ENCODE data around the gene FOXP1.

The FOXP1 gene

DNA sequence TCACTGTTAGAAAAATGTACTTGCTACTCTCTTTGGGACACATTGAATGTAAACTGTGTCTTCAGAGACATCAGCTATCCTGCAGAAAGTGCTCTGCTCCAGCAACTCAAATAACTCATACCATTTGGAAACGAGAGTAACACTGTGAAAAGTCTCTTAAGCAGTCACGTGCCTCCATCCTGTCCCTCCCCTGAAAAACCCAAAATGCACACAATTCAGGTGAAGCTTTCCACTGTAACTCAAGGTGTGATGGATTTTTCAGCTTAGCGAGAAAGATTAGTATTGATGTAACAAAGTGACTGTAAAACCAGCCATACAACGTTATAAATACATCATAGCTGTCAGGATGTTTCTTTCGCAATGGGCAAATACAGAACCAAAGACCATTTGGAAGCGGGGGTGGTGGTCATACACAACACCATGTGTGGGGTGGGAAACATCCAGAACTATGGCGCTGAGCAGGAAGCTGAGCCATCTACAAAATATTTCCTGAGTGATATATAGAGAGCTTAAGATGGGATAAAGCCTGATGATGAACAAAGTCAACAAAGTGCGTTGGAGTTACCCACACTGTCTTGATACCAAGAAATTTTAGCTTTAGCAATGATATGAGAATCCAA, 332.3 kb downstream of the FOXP1 start:
- peak; percentile 96 for DNase-seq

- peak; percentile 40 for DNase-seq
Measured at GRCh38 chr3:71250026-71250425, 333.5 kb downstream of the FOXP1 start.

DNA sequence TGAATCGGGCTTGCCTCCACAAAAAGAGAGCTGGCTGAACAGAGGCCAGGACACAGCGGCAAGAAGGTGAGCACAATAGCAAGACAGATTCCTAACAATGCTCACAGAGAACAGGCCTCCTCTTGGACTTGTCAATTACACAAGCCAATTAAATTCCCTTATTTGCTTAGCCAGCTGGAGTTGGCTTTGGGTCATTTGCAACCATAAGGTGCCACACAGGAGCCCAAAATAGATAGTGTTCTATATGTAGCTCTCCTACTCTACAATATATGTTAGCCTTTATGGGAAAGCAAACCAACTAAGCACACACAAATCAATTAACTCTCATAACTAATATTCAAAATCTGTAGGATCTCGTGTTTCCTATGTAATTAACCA, 335.6 kb downstream of the FOXP1 start:
- DNase-seq: no peak

DNA sequence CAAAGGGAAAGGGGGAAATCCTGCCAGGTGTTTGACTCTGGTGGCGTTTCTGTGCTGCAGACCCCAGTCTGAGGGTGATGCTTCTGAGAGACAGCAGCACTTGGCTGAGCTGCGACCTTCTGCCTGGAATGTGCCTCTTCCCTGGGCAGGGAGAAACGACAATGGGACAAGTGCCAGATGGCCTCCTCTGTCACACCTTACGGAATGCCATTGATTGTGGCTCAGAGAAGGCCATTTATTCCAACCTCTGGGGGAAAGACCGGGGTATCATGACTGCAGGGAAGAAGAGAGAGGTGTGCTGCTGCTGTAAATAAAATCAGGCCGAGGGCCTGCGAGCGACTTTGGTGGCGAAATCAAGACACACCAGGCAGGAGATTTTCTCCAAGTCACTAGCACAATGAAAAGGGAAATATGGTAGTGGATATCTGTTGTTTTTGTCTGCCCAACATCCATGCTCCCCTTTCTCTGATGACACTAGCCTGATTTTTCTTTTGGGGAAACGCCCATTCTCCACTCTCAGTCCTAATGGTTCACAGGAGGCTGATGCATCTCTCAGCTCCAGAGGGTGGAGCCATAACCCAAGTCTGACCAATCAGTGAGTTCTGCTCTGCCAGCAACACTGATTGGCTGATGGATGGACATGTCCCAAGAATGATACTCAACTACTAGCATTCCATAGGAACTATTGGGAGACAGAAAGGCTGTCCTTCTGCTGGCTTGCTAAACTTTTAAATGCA, 336.1 kb downstream of the FOXP1 start:
- DNase-seq: peak; percentile 80

DNA sequence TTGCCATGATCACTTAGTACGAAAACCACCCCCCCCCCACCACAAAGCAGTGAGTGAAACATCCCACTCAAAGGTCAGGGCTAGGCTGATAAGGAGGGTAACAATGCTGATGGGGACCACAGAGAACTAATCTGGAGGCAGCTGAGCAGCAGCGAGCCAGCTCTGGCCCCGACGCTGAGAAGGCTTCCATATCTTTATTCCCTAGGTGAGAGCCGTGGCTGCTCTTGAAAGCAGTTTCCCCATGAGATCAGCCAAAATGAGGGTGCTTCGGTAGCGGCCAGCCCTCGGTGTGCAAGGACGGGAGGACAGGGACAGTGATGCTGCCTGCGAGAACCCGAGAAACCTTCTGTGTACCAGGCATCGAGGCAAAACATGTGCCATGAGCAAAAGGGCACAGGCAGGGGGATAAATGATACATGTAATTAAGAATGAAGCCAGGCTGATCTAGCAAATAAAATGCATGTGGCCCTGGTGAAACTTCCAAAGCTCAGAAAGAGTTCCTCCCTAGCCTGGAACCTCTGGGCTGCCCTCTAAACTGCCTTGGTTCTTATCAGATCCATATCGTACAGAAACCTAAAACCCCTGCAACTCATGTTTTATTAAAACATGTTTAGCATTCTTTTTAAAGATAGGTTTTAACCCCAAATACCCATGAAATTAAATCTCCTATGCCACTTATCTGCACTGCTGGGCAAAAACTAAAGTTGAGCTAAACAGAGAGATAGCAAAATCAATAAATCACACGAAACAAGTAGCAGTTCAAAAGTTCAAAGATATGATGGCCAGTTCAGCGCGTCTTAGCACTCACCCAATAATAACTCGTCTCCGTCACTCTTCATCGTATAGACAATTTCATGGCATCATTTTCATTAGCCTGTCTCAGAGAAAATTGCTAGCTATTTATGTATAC, 337.3 kb downstream of the FOXP1 start:
- DNase-seq: no peak

DNA sequence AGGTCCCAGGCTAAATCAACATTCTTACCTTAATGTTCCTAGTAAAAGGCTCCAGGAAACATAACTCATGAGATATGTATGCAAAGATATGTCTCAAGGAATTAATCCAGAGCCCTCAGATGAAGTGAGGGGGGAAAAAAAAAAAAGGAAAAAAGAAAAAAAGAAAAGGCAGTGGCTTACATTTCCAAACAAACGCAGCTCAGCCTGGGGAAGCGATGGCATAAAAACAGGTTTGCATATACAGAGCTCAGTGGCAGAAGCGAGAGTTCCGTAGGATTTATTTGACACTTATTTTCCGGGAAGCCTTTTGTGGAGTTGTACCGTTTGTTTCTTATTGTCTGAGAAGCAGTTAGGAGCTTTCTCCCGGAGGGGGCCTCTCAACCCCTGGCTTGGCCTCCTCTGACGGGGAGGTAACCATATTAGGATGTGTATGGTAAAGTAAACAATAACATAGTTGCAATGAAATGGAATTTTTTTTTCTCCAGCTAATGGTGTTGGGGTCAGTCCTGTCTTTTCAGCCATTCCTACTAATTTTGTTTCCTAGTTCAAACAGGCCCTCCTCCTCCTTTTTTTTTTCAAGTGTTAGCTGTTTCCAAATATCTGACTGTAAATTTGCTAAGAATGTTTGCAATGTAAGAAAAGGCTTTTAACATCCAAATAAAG, 338.6 kb downstream of the FOXP1 start:
- peak; percentile 50 for DNase-seq

DNA sequence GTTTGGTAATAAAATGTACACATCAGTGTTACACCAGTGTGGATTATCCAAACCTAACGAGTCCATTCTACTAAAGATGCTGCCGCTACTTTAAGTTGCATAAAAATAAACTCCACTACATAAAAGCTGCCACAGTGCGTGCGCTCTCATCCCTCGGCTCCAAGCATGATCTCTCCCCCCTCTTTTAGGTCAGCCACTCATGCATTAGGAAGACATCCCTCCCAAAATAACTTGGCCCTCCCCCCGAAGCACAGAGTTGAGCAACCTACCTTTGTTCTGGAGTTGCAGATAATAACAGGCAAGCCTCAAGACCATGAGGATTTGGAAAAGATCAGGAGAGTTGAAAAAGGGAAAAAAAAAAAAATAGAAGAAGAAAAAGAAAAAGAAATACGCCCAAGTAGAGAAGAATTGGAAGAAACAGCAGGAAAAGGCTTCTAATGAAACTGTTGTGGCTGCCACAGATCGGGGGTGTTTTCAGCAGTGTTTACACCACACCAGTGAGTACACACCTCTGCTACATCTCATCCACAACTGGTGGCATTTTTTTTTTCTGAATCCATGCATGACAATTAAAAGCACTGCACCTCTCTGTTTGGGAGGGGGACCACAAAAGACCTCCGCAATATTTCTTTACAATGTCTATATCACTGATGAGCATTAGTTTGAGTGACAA, 339.2 kb downstream of the FOXP1 start:
- peak; percentile 57 for DNase-seq

- DNase-seq: peak; percentile 28
Measured at GRCh38 chr3:71243229-71243628, 340.3 kb downstream of the FOXP1 start.

DNA sequence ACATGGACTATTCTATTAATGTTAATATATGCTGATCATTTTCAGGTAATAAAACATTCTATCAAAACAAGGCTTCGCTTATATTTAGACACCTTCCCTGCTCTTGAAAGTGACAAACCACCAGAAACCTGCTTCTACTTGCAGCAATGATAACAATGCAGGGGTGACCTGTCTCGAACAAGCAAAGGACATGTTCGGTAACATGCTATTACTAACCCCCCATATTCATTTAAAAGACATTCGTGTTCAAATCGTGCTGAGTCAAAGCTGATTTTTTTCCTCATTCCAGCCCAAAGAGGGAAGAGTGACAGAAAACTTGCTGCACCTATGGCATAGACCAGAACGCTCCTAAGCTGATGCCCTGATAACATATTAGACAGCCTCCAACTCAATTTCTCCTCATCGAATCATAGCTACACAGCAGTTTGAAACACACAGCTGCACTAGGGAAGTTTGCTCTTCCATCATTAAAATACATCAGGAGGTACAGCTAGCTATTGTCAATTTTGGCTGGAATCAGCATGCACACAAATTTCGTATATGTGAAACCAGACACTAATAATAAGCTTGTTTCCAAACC, 341.5 kb downstream of the FOXP1 start:
- no peak for DNase-seq

DNA sequence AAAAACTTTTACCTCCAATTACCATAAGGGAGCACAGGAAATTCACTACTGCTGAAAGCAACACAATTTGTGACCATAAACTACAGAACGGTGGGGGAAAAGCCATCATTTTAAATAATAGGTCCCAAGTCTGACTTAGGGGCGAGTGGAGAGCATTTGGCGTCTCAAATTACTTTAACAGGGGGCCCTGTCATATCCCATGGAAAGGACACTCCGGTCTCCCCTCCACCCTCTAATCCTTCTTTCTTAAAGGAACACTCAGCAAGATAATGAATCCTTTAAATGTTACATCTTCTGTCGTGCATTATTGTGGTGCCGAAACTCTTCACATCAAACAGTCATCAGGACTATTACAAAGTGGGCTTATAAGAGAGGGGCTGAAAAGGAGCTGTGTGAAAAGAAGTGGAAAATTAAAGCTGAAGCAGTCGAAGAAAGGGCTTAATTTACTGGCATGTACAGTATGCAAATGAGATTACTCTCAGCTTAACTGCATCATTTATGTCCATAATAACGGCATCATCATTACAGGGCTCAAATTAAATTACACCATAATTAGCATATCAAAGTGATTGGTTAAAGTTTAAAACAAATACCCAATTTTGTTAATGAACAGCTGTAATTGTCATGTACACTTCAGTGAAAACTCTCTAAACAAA, 342.2 kb downstream of the FOXP1 start:
- DNase-seq: no peak

DNA sequence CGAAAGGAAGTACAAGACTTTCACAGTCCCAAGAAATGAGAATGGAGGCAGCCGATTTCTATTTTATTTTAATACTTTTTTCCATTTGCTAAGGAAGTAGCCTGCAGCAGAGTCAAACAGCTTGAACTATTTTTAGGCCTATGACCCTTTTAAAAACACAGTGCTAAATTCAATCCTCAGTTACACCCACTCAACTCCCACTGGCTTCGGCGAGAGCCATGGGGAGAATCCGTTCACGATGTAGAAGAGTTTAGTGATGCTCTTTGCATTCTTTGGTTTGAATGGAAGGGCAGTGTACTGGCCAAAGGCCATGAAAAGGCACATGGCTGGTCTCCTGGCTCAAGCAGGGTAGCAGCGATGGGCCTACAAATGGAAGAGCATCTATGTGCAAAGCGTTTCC, 343.5 kb downstream of the FOXP1 start:
- DNase-seq: no peak

DNA sequence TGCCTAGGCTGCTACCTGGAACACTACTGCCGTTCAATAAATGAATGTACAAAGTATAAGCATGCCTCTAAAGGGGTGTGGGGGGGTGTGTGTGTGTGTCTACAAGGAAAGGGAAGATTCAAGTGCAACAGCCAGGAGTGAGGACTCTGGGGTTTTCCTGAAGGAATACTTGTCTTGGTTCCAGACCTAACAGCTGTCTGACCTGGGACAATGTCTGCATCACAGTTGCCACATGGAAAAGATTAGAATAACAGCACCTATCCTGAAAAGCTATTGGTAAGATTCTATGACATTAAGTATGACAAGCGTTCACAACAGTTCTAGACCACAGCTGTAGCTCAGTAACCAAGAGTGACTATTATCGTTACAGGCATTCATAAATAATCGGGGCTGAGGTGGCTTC, 345.2 kb downstream of the FOXP1 start:
- DNase-seq: no peak

DNA sequence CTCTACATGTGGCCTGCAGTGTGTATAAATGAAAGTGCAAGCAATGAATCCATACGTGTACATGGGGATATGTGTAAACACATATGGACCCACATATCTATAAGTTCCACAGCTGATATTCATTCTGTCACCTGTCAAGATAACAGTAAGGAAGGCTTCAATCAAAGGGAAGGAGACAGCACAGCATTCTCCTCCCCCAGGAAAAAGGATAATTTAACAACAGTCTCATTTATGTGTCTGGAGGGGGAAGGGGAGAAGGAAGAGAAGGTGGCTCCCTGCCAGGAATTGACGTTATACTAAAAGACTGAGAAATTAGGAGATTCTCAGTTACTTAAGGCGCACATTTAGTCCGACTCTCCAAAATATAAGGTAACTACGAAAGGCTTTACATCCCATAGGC, 345.9 kb downstream of the FOXP1 start:
- no peak for DNase-seq

- DNase-seq: no peak
Measured at GRCh38 chr3:71235846-71236245, 347.7 kb downstream of the FOXP1 start.

GRCh38 chr3:71232895-71233294, 350.6 kb downstream of the FOXP1 start:
- DNase-seq: no peak

DNA sequence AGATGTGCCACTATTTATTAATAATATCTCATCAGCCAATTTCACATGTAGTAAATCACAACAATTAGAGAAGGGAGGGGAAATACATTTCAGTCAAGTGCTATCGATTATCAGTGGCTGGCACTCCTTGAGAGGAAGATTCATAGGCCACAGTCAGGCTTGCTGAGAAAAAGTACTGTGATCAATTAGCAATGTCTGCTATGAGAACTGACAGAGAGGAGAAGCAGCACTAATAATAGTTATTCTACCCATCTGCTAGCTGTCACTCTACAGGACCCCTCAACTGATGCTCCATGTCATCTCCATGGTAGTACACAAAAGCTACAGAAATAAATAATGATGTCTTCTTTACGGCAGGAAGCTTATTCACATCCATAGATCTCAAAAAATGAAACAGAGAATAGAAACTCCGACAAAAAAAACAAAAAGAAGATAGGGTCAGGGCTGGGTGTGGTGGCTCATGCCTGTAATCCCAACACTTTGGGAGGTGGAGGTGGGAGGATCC, 351.3 kb downstream of the FOXP1 start:
- no peak for DNase-seq

DNA sequence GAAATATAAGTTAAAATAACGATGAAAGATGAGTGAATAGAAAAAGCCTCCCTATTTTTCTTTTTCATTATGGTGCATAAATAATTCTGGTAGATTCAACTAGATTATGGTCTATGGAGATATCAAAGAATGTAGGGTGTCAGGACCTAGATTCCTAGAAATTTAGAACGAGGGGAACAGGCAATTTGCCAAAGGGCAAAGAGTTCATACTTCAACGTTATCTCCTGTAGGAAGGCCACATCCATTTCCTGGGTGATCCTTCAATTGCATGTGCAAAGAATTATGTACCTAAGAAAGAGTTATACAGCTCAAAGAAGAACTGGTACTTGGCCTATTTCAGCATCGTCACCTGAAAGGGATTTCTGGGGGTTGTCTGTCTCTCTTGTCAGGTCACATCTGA, 351.8 kb downstream of the FOXP1 start:
- no peak for DNase-seq

DNA sequence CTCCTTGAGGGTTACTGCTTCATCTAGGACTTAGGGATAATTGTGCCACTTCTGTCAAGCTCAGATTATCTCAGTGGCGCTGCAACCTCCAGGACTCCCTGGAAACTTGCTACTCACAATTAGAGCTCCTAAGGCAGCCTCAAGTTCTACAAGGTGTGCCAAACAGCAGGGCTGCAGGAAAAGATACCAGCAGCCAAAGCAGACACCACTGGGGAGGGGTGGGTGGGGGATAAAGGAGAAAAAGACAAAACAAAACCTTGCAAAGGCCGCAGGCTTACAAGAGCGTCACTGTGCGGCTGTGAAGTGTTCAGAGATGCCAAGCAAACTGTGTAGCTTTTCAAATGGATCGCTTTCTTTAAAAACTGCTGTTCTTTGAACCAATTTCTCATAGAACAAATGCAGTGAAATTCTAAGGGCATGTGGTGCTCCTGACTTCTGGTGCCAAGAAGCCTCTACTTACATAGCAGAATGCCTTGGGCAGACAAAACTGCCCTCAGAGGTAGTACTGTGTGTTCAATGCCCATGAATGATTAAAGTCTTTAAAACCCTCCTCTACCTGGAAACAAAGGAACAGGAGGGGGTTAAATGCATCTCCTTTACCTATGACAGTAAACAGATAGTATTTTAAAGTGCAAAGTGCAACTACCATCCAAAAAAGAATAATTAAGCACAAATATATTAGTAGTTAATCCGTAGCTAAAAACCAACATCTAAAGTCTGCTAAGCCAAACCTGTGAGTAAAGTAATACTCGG, 353.4 kb downstream of the FOXP1 start:
- no peak for DNase-seq

DNA sequence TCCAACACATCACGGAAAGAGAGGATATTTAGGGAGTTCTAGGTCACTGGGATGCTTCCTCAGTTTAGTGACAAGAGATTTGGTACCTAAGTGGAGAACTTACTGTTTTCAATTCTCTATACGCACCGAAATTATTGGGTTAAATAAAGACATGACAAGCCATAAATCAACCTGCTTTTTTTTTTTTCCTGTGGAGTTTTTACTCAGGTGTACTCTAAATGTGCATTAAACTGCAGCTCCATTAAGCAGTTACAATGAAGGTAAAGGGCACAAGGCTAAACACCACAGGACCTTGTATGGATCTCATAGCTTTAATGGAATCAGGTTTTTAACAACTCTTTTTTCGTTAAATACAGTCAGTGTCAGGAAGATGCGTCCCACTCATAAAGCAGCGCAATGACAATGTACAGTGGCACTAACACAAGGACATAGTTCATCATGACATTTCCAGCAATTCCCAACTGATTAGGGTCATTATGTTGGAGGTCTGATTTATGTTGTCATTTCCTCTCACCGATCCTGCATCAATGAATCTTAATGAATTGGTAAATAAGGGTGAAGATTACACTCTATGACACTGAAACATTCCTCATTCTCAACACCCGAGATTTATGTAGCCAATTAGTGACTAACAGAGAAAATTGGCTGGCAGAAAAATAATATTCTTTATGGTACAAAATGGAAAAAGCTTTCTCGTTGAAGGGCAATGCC, 355.2 kb downstream of the FOXP1 start:
- no peak for DNase-seq

DNA sequence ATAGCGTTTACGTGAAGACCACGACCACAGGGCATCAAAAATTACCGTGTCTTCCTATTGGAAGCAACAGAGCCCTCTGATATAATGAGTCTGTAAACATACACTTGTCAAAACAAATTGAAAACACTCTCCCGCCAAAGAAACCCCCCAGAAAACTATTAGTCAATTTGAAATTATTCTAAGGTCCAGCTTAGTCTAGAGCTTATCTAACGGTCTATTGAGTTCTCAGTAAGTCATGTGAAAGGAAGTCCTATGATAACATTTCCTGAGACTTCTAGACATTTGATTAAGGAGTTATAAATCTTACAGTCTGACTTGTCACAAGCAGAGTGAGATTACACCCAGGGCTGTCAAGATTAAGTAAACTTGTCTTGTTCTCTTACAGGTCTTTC, 356.3 kb downstream of the FOXP1 start:
- DNase-seq: no peak
